Loucy (cell line): ENCODE data around the gene CYS1.

ENCODE experiments used
- EZH2phosphoT487 ChIP-seq: fragments of 200-600 bp; IDR thresholded peaks from 2 replicates; pipeline ENCODE4 v1.6.1; 2018; ENCODE audit warnings: antibody characterized with exemption, mild to moderate bottlenecking, moderate library complexity, borderline replicate concordance
- TF ChIP-seq, protein P1 (sequence below): fragments of 200-600 bp; sonication (generic); conservative IDR thresholded peaks from 2 replicates; pipeline ENCODE4 v1.5.1; 2014; ENCODE audit warnings: mild to moderate bottlenecking, antibody characterized with exemption, low read length

DNA sequence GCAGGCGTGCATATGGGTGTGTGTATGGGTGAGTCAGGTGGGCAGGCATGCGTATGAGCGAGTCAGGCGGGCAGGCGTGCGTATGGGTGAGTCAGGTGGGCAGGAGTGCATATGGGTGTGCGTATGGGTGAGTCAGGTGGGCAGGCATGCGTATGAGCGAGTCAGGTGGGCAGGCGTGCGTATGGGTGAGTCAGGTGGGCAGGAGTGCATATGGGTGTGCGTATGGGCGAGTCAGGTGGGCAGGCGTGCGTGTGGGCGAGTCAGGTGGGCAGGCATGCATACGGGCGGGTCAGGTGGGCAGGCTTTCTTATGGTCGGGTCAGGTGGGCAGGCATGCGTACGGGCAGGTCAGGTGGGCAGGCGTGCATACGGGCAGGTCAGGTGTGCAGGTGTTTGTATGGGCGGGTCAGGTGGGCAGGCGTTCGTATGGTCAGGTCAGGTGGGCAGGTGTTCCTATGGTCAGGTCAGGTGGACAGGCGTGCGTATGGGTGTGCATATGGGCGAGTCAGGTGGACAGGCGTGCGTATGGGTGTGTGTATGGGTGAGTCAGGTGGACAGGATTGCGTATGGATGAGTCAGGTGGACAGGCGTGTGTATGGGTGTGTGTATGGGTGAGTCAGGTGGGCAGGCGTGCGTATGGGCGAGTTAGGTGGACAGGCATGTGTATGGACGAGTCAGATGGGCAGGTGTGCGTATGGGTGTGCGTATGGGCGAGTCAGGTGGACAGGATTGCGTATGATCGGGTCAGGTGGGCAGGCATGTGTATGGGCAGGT, 65.6 kb downstream of the CYS1 start:
- TF ChIP-seq, protein P1, sequence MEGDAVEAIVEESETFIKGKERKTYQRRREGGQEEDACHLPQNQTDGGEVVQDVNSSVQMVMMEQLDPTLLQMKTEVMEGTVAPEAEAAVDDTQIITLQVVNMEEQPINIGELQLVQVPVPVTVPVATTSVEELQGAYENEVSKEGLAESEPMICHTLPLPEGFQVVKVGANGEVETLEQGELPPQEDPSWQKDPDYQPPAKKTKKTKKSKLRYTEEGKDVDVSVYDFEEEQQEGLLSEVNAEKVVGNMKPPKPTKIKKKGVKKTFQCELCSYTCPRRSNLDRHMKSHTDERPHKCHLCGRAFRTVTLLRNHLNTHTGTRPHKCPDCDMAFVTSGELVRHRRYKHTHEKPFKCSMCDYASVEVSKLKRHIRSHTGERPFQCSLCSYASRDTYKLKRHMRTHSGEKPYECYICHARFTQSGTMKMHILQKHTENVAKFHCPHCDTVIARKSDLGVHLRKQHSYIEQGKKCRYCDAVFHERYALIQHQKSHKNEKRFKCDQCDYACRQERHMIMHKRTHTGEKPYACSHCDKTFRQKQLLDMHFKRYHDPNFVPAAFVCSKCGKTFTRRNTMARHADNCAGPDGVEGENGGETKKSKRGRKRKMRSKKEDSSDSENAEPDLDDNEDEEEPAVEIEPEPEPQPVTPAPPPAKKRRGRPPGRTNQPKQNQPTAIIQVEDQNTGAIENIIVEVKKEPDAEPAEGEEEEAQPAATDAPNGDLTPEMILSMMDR: no peak
- no peak for TF ChIP-seq EZH2phosphoT487
